ENCODE data around the gene FLVCR1.
"Not testable (repeated sequence)": the region's sequence is repeated elsewhere in the genome, so short reads cannot be mapped to it uniquely, and the experiment has no call there.

The FLVCR1 gene

DNA sequence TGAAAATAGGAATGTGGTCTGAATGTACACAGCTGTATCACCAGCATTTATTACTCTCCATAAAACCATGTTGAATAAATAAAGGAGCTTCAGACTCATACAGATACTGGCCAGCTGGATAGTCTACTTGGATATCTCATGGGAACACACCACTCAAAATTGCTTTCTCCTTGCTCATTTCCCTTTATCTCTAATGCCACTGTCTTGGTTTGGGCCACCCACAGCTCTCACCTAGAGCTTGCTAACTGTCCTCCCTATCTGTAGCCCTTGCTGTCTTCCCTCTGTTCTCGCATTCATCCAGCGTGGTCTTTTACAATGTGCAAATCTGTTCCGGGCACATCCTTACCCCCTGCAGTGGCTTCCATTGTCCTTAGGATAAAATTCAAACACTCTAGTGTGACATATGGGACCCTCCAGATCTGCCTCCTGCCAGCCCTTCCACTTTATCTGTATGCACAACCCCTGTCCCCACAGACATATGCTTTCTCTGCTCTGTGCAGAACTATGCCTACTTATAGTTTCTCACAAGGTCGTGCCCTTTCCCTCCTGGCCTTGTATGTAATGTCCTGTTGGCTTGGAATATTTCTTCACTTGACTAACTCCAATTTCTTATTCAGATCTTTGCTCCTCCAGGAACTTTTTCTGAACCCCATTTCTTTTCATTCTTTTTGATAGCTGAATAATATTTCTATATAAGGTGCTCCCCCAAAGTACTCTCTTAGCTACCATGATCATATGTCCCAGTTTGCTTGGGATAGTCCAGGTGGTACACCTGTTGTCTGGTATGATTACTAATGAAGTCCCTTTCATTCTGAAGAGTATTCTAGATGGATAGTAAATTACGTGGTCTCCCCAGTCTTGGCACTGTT lies 2.9 kb downstream of the FLVCR1 start:
- DNase-seq: no peak

DNA sequence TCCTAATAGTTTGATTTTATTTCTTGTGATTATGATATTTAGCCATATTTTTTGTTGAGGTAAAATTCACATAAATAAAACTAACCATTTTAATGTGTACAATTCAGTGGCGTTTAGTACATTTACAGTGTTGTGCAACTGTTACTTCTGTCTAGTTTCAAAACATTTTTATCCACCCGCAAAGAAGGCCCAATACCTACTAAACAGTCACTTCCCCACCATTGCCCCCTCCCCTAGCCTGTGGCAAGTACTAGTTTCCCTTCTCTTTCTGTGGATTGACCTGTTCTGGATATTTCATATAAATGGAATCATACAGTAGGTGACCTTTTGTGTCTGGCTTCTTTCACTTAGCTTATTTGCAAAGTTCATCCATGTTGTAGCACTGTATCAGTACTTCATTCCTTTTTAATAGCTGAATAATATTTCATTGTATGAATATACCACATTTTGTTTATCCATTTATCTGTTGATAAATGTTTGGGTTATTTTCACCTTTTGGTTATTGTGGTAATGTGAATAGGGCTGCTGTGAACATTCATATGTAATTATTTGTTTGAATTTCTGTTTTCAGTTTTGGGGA lies 4.1 kb downstream of the FLVCR1 start:
- DNase-seq: no peak

DNA sequence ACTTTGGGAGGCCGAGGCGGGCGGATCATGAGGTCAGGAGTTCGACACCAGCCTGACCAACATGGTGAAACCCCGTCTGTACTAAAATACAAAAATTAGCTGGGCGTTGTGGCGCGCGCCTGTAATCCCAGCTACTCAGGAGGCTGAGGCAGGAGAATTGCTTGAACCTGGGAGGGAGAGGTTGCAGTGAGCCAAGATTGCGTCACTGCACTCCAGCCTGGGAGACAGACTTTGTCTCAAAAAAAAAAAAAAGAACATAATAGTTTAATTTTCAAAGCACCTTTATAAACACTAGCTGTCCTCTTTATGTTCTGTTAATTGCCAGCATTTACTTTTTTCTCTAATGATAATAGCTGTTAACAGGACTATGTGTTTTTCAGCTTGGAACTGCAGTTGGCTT lies 5.3 kb downstream of the FLVCR1 start:
- not testable (repeated sequence) for DNase-seq

DNA sequence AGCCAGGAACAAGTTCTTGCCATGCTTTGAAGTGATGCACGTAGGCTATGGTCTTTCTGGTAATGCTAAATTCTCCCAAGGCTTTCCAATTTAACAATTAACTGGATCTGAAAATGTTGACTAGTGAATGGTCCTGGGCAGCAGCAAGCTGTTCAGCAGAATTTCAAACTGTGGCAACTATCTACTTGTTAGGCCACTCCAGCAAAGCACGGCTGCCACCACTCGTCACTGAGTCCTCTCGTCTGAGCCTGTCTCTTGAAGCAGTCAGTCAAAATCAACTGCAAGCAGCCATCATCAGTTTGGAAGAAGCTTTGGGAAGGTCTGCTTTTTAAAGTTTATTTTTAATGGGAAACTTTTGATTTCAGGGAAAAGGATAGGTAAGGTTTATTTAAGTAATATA lies 6.1 kb downstream of the FLVCR1 start:
- no peak for DNase-seq

DNA sequence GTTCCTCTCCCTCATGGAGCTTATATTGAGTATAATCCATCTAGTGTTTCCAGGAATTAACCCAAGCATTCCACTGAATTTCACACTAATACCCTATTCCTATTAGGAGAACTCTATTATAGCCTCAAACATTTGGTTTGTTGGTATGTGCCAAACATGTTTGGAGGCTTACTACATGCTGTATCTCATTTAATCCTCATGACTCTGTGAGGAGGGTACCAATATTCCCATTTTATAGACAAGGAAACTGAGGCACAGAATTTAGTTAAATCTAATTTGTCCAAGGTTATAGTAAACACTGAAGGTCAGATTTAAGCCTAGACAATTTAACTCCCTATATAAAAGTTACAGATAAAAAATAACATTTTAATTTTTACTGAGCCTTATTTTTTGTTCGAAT lies 9.1 kb downstream of the FLVCR1 start:
- no peak for DNase-seq

DNA sequence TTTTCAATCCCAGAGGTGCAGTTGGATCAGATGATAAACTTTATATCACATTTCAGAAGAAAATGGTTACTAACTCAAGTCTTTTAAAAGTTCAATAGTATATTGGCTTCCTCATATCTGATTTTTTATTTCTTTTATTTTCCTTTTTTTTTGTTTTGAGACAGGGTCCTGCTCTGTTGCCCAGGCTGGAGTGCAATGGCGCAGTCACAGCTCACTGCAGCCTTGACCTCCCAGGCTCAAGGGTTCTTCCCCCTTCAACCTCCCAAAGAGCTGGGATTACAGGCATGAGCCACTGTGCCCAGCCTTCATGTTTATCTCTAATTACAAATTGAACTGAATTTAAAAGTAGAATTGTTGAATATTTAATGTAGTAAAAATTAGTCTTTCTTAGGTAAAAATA lies 13.9 kb downstream of the FLVCR1 start:
- DNase-seq: no peak

DNA sequence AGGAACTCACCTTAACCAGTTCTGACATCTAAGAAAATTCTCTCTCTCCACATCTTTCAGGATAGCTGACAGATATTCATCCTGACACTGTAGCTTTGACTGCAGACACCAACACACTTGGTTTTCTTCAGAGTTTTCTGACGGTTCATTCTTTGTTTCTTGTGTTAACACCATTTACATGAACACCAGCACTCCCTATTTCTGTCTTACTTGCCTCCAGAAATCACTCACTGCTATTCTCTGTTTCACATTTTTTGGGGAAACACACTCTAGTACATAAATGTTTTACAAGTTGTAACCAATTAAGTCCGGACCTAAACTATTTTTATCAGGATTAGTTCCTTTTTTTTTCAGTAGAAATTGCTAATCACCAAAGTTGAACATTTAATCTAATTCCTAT lies 15.4 kb downstream of the FLVCR1 start:
- no peak for DNase-seq

DNA sequence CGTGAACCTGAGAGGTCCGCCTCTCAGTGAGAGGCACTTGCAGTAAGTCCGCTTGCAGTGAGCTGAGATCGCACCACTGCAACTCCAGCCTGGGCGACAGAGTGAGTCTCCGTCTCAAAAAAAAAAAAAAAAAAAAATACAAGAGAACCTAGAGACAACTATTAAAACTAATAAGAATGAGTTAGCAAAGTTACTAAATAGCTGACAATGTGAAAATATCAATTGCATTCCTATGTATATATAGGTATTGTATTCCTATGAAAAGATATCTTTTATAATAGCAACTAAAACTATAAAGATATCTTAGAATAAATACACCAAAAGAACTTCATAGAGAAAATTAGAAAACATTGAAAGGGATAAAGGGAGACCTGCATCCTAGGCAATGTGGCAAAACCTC lies 20.3 kb downstream of the FLVCR1 start:
- no peak for DNase-seq

DNA sequence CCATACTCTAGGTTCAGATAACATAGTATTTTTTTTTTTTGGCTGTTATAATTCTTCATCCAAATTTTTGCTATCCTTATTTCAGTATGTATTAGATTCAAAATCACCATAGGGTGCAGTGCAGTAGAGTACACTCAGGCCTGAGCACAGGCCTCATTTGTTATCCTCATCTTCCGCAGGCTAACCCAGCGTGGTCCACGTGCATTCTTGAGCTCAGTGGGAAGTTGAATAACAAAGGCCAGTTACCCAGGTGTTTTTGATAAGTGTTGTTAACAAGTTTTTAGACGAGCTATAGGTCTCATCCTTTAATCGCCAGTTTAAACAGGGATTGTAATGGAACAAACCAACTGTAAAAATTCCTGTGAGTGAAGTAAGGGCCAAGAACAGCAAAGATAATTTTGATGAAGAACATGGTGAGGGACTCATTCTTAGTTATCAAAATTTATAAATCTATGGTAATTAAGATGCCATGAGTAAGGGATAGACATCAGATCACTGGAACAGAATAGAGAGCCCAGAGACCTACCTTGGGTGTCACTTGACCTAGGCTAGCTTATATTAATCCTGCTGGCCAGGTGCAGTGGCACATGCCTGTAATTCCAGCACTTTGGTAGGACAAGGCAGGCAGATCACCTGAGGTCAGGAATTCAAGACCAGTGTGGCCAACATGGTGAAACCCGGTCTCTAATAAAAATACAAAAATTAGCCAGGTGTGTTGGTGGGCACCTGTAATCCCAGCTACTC lies 22.0 kb downstream of the FLVCR1 start:
- DNase-seq: no peak

DNA sequence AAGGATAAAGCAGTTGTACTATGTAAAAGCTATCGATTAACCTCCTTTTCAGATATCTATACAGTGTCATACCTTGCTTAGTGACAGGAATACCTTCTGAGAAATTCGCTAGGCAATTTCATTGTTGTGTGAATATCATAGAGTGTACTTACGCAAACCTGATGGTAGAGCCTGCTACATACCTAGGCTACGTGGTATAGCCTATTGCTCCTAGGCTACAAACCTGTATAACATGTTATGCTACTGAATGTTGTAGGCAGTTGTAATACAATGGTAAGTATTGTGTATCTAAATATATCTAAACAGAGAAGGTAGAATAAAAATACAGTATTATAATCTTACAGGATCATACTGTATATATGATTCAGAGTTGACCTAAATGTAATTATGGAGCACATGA lies 26.5 kb downstream of the FLVCR1 start:
- no peak for DNase-seq

DNA sequence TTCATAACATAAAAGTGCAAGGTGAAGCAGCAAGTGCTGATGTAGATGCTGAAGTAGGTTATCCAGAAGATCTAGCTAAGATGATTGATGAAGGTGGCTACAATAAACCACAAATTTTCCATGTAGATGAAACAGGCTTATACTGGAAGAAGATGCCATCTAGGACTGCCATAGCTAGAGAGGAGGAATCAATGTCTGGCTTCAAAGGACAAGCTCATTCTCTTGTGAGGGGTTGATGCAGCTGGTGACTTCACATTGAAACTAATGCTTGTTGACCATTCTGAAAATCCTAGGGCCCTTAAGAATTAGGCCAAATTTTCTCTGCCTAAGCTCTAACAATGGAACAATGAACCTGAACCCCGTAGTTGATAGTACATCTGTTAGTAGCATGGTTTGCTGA lies 34.0 kb downstream of the FLVCR1 start:
- no peak for DNase-seq

DNA sequence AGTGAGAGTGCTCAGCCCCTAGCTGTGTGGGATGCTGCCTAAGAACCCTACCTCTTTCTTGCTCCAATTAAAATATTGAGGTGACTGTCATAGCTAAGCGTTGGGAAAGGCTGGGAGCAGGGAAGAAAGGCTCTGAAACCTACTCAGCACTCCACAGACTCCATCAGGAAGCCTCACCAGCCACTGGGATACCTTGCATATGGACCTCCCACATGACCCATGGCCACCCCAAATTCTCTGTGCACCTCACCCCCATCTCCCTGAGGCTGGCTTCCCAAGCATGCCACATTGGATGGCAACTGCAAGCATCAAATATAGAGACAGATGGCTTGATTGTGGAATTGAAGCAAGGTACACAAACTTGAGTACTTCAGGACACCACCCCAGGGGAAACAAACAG lies 41.8 kb downstream of the FLVCR1 start:
- no peak for DNase-seq

DNA sequence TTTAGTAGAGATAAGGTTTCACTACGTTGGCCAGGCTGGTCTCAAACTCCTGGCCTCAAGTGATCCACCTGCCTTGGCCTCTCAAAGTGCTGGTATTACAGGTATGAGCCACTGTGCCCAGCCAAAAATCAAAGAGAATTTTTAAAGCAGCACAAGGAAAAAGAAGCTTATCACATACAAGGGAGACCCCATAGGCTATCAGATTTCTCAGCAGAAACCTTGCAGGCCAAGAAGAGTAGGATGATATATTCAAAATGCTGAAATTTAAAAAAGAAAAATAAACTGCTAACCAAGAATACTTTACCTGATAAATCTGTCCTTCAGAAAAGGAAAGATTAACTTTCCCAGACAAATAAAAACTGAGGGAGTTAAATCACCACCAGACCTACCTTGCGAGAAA lies 43.2 kb downstream of the FLVCR1 start:
- no peak for DNase-seq

DNA sequence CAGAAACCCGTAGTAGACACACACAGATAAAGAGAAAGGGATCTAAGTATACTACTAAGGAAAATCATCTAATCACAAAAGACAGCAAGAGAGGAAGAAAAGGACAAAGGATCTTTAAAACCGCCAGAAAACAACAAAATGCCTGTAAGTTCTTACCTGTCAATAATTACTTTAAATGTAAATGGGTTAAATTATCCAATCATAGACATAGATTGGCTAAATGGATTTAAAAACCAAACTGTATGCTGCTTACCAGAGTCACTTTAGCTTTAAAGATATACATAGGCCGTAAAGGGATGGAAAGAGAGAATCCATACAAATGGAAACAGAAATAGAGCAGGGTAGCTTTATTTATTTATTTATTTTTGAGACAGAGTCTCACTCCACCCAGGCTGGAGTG lies 44.0 kb downstream of the FLVCR1 start:
- DNase-seq: no peak

DNA sequence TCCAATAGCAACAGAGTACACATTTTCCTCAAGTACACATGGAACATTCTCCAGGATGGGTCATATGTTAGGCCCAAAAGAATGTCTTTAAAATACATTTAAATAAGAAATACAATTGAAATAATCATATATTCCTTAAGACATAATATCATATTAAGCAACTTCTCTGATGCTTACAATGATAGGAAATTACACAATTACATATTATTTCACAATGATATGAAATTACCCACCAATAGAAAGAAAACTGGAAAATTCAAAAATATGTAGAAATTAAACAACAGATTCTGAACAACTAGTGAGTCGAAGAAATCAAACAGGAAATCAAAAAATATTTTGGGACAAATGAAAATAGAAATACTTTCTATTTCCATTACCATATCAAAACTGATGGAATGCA lies 45.6 kb downstream of the FLVCR1 start:
- no peak for DNase-seq

DNA sequence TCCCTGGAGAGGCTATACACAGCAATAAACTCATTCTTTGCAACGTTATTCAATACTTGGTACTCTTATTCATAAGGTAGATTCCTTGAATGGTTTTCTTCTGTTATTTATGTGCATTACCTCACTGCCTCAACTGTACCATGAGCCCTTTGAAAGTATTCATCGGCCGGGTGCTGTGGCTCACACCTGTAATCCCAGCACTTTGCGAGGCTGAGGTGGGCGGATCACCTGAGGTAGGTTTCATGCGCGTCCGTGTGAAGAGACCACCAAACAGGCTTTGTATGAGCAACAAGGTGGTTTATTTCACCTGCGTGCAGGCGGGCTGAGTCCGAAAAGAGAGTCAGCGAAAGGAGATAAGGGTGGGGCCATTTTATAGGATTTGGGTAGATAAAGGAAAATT lies 50.0 kb downstream of the FLVCR1 start:
- not testable (repeated sequence) for DNase-seq

DNA sequence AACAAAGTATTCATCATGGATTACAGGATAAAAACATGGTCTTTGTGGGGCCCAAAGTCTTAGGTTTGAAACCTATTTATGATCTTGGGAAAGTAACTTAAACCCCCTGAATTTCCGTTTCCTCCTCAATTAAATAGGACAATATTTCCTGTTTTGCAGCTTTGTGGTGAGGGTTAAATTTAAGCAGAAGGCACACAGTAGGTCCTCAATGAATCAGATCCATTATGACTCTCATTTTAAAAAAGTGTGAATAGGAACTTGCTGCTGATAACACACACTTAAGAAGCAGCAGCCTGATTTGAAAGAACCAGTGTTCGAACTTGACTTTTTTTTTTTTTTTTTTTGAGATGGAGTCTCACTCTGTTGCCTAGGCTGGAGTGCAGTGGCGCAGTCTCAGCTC lies 50.9 kb downstream of the FLVCR1 start:
- DNase-seq: no peak

DNA sequence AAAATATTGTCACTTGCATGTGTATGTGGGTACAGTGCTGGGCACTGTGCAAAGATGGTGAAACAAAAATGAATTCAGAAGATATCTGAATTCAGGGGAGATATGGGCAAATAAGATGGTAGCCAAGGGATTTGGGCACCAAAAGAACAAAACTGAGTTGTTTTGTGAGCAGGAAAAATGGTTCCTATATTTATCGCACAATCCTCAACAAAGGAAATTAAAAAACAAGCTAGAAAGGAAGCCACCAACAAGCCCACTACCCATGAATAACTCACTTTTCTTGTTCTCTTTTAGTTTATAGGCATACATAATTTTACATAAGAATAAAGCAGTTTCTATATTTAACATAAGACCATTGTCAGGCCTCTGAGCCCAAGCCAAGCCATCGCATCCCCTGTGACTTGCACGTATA lies 51.6 kb downstream of the FLVCR1 start:
- no peak for DNase-seq

DNA sequence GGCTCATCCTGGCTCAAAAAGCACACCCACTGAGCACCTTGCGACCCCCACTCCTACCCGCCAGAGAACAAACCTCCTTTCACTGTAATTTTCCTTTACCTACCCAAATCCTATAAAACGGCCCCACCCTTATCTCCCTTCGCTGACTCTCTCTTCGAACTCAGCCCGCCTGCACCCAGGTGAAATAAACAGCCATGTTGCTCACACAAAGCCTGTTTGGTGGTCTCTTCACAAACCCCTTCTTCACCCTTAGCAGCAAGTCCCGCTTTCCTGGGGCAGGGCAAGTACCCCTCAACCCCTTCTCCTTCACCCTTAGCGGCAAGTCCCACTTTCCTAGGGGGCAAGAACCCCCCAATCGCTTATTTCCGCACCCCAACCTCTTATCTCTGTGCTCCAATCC lies 52.1 kb downstream of the FLVCR1 start:
- not testable (repeated sequence) for DNase-seq

DNA sequence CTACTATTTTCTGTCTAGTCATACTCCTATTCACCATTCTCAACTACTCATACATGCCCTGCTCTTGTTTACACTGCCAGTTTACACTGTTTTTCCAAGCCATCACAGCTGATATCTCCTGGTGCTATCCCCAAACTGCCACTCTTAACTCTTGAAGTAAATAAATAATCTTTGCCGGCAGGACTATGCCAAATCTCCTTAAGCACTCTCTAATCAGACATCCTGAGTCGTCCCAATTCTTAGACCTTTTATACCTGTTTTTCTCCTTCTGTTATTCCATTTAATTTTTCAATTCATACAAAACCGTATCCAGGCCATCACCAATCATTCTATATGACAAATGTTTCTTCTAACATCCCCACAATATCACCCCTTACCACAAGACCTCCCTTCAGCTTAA lies 55.6 kb downstream of the FLVCR1 start:
- not testable (repeated sequence) for DNase-seq

DNA sequence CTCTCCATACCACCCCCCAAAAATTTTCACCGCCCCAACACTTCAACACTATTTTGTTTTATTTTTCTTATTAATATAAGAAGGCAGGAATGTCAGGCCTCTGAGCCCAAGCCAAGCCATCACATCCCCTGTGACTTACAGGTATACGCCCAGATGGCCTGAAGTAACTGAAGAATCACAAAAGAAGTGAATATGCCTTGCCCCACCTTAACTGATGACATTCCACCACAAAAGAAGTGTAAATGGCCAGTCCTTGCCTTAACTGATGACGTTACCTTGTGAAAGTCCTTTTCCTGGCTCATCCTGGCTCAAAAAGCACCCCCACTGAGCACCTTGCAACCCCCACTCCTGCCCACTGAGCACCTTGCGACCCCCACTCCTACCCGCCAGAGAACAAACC lies 56.0 kb downstream of the FLVCR1 start:
- DNase-seq: not testable (repeated sequence)

DNA sequence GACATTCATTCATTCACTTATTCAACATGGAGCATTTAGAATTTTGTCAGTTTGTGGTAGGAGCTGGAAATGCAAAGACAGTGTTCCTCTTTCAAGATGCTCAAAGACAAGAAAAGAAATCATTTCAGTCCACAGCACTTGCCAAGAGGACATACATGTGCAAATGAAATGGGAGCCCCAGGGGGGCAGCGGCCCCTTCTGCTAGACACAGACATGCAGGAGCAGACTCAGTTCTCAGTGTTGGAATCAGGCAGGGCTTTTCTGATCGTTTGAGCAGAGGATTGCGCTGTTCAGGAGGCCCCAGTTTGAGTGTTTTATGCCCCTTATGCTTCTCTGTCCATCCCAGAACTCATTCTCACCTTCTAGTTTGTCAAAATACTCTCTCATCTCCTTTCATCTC lies 56.7 kb downstream of the FLVCR1 start:
- no peak for DNase-seq

DNA sequence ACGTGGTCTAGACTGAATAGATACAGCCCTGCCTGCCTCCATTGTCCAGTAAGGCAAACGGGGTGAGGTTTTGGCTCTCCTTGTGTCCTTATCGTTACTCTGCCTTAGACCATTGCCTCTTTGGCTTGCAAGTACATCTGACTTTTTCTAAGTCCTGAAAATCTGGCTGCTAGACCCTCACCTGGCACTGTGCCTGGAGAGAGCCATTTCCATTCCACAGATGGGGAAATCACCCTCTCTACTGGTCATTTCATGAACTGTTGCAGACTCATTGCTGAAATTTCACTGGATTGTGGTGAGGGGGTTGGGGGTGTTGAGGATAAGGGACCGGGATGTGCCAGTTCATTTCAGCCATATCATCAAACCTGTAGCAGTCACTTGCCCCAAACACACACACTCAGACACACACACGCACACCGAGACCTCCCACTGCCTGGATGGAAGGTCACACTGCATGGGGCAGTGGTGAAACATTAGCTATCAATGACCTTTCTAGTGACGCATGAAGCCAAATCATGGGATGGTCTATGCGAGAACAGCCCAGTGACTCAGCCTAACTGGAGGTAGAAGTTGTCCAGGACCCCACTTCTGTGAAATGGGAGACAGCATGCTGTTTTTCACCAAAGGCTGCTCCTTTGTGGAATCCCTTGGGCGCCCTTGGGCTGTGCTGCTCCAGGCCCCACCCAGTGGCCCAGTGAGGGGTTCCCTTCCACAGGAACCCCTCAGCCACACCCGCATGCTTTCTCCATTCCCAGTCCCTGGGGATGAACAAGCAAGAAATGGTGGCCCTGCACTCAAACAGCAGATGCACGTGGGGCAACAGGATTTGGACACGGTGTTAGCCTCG lies 57.4 kb downstream of the FLVCR1 start:
- DNase-seq: no peak

Data from activated gamma-delta T cell treated with Interleukin-2 at 50 U/mL for 16 hours (primary cell).